IMR-90 (cell line): ENCODE results near the gene OR51A7. TPM values are rescaled to one million over a fixed set of nuclear protein-coding genes. Genes with fewer than 3 reads are reported as not detected.

Experiments used
- ATAC-seq: fragments of 200-7000 bp; cut with Tn5 transposase; 2 replicates; pipeline ENCODE4 v1.9.1; 2020; ENCODE audit warnings: low read depth, mild to moderate bottlenecking, moderate library complexity
- BruUV-seq: library from RNA; stranded (reverse); fragments of 400-500 nt; replicated peaks from 2 replicates; lab custom pipeline; 2021; lab: Mats Ljungman, UMichigan
- CTCF ChIA-PET: fragments of 300-600 bp; formaldehyde crosslinking; extraction: SDS; loops from one replicate; lab custom pipeline; 2021; ENCODE audit warnings: antibody characterized with exemption; lab: Yijun Ruan, JAX
- POLR2A ChIA-PET: fragments of 300-600 bp; sonication (Branson Sonifier 250); formaldehyde crosslinking; loops from one replicate; lab custom pipeline; 2022; ENCODE audit warnings: antibody characterized with exemption; ENCODE audit not compliant: unreplicated experiment; lab: Charles Lee
- DNase-seq: peaks from one replicate; pipeline ENCODE4 v3.0.0; 2013
- H2AFZ ChIP-seq: replicated peaks from 2 replicates; pipeline ENCODE3; 2013; ENCODE audit warnings: low read length, mild to moderate bottlenecking; ENCODE audit not compliant: poor library complexity
- H2AK5ac ChIP-seq: 2 replicates; pipeline ENCODE4 v1.6.1; 2013; ENCODE audit warnings: low read depth, low read length, inconsistent platforms
- H2AK9ac ChIP-seq: replicated peaks from 2 replicates; pipeline ENCODE3; 2013; ENCODE audit warnings: mild to moderate bottlenecking, low read depth, low read length, moderate library complexity; ENCODE audit not compliant: poor library complexity
- H2BK120ac ChIP-seq: 2 replicates; pipeline ENCODE4 v1.6.1; 2013; ENCODE audit warnings: low read depth, low read length, inconsistent platforms
- H2BK15ac ChIP-seq: 3 replicates; pipeline ENCODE4 v1.6.1; 2013; ENCODE audit warnings: low read depth, low read length, inconsistent platforms
- H2BK20ac ChIP-seq: 2 replicates; pipeline ENCODE4 v1.6.1; 2013; ENCODE audit warnings: low read depth, mild to moderate bottlenecking, inconsistent platforms, low read length, moderate library complexity
- H2BK5ac ChIP-seq: 2 replicates; pipeline ENCODE4 v1.6.1; 2013; ENCODE audit warnings: mild to moderate bottlenecking, low read depth, low read length, inconsistent platforms; ENCODE audit not compliant: poor library complexity, severe bottlenecking
- H3K14ac ChIP-seq: replicated peaks from 2 replicates; pipeline ENCODE4 v1.6.1; 2013; ENCODE audit warnings: low read depth, low read length, inconsistent platforms
- H3K18ac ChIP-seq: 2 replicates; pipeline ENCODE4 v1.6.1; 2013; ENCODE audit warnings: low read depth, low read length, control low read depth
- H3K23ac ChIP-seq: 2 replicates; pipeline ENCODE4 v1.6.1; 2013; ENCODE audit warnings: low read depth, low read length, inconsistent platforms
- H3K27ac ChIP-seq: 2 replicates; pipeline ENCODE4 v1.5.1; 2013; ENCODE audit warnings: mild to moderate bottlenecking, control low read depth, low read length; ENCODE audit not compliant: insufficient read depth
- H3K27me3 ChIP-seq: 2 replicates; pipeline ENCODE4 v1.6.1; 2013; ENCODE audit warnings: low read length; ENCODE audit not compliant: control insufficient read depth, insufficient read depth
- H3K36me3 ChIP-seq: 2 replicates; pipeline ENCODE4 v1.6.1; 2013; ENCODE audit warnings: low read length, mixed read lengths; ENCODE audit not compliant: control insufficient read depth, insufficient read depth
- H3K4ac ChIP-seq: 2 replicates; pipeline ENCODE4 v1.6.1; 2013; ENCODE audit warnings: low read depth, low read length, inconsistent platforms
- H3K4me1 ChIP-seq: 2 replicates; pipeline ENCODE4 v1.6.1; 2013; ENCODE audit warnings: low read length, mixed read lengths; ENCODE audit not compliant: control insufficient read depth, insufficient read depth
- H3K4me2 ChIP-seq: 2 replicates; pipeline ENCODE4 v1.6.1; 2013; ENCODE audit warnings: low read depth, mild to moderate bottlenecking, control low read depth, low read length, moderate library complexity
- H3K4me3 ChIP-seq: 2 replicates; pipeline ENCODE4 v1.5.1; 2013; ENCODE audit warnings: low read depth, mild to moderate bottlenecking, control low read depth, low read length, moderate library complexity; ENCODE audit not compliant: insufficient read depth
- H3K56ac ChIP-seq: 2 replicates; pipeline ENCODE4 v1.6.1; 2013; ENCODE audit warnings: low read length, inconsistent platforms; ENCODE audit not compliant: insufficient read depth; ENCODE audit errors: extremely low read depth
- H3K79me1 ChIP-seq, 2 experiments: 2 replicates each; pipeline ENCODE4 v1.6.1; 2013; ENCODE audit warnings: low read length in 2 of 2, inconsistent platforms in 1 of 2, low read depth in 1 of 2
- H3K9ac ChIP-seq: 2 replicates; pipeline ENCODE4 v1.6.1; 2013; ENCODE audit warnings: low read depth, low read length, control low read depth
- H3K9me1 ChIP-seq: 2 replicates; pipeline ENCODE4 v1.6.1; 2013; ENCODE audit warnings: low read length, inconsistent platforms; ENCODE audit not compliant: insufficient read depth
- H3K9me3 ChIP-seq: 2 replicates; pipeline ENCODE4 v1.6.1; 2013; ENCODE audit warnings: low read length; ENCODE audit not compliant: control insufficient read depth, insufficient read depth
- H4K20me1 ChIP-seq: 2 replicates; pipeline ENCODE4 v1.6.1; 2013; ENCODE audit warnings: low read length, inconsistent platforms; ENCODE audit not compliant: insufficient read depth
- H4K5ac ChIP-seq: 2 replicates; pipeline ENCODE4 v1.6.1; 2013; ENCODE audit warnings: mild to moderate bottlenecking, low read depth, low read length, control low read depth
- H4K8ac ChIP-seq, 2 experiments: 2 replicates each; pipeline ENCODE4 v1.6.1; 2013; ENCODE audit warnings: low read depth in 2 of 2, low read length in 2 of 2, control low read depth in 1 of 2, inconsistent platforms in 1 of 2
- H4K91ac ChIP-seq: 2 replicates; pipeline ENCODE4 v1.6.1; 2013; ENCODE audit warnings: low read depth, low read length, inconsistent platforms; ENCODE audit not compliant: insufficient read depth
- BHLHE40 ChIP-seq: fragments of 150-350 bp; IDR thresholded peaks from 2 replicates; pipeline ENCODE4 v1.6.1; 2016; ENCODE audit warnings: mild to moderate bottlenecking, low read depth, low read length
- CEBPB ChIP-seq: IDR thresholded peaks from 2 replicates; pipeline ENCODE4 v1.6.1; 2012; ENCODE audit warnings: low read depth, low read length, improper control_type of control experiment
- MAFK ChIP-seq: IDR thresholded peaks from 2 replicates; pipeline ENCODE4 v1.6.1; 2012; ENCODE audit warnings: low read depth, low read length, improper control_type of control experiment
- MXI1 ChIP-seq: IDR thresholded peaks from 2 replicates; pipeline ENCODE4 v1.6.1; 2012; ENCODE audit warnings: low read depth, mild to moderate bottlenecking, low read length, moderate library complexity, borderline replicate concordance
- NFE2L2 ChIP-seq: fragments of 150-350 bp; IDR thresholded peaks from 2 replicates; pipeline ENCODE4 v1.6.1; 2016; ENCODE audit warnings: low read depth, mild to moderate bottlenecking, low read length
- POLR2A ChIP-seq: IDR thresholded peaks from 2 replicates; pipeline ENCODE4 v1.6.1; 2012; ENCODE audit warnings: mild to moderate bottlenecking, low read depth, low read length
- RAD21 ChIP-seq: IDR thresholded peaks from 2 replicates; pipeline ENCODE4 v1.6.1; 2012; ENCODE audit warnings: low read length, improper control_type of control experiment
- RCOR1 ChIP-seq: IDR thresholded peaks from 2 replicates; pipeline ENCODE4 v1.6.1; 2012; ENCODE audit warnings: mild to moderate bottlenecking, low read length, improper control_type of control experiment; ENCODE audit not compliant: insufficient replicate concordance
- RFX5 ChIP-seq: IDR thresholded peaks from 2 replicates; pipeline ENCODE4 v1.8.0; 2012; ENCODE audit warnings: low read depth, mild to moderate bottlenecking, low read length, moderate library complexity
- SMC3 ChIP-seq: fragments of 150-350 bp; IDR thresholded peaks from 2 replicates; pipeline ENCODE4 v1.6.1; 2016; ENCODE audit warnings: low read depth, mild to moderate bottlenecking, antibody characterized with exemption, low read length, moderate library complexity
- USF2 ChIP-seq: fragments of 150-350 bp; IDR thresholded peaks from 2 replicates; pipeline ENCODE4 v1.6.1; 2017; ENCODE audit warnings: mild to moderate bottlenecking, antibody characterized with exemption, low read length, low read depth
- WGBS, 2 experiments: methylation state at CpG; one replicate each; pipeline versions ENCODE4 v1.1.5 to v1.1.7; 2013; ENCODE audit warnings: missing lambda C conversion rate in 2 of 2; ENCODE audit not compliant: insufficient read length in 1 of 2; ENCODE audit errors: extremely low coverage in 2 of 2; 5-methylcytosine and 5-hydroxymethylcytosine counted together
- dilution Hi-C: fragments of 300-500 bp; cut with HindIII; formaldehyde crosslinking; loops from one replicate; pipeline ENCODE4 v1.14.3; 2018; ENCODE audit warnings: low sequenced_read_pairs; ENCODE audit not compliant: unreplicated experiment
- in situ Hi-C: fragments of 300-500 bp; cut with MboI; formaldehyde crosslinking; loops from 3 replicates; pipeline ENCODE4 v1.14.3; 2019; ENCODE audit warnings: low sequenced_read_pairs, inconsistent platforms, mixed read lengths
- intact Hi-C: fragments of 100-400 bp; cut with micrococcal nuclease; formaldehyde crosslinking; loops from 2 replicates; pipeline ENCODE4 v1.10.0; 2022
- polyA plus RNA-seq, 3 experiments: library from polyadenylated mRNA; depleted of rRNA; stranded (reverse); fragments of >200 nt; gene quantifications; 2 replicates each; pipeline ENCODE4 v1.2.3, GENCODE V29; 2012; ENCODE audit warnings: low replicate concordance in 1 of 3
- total RNA-seq: library from RNA; depleted of rRNA; stranded (reverse); fragments of >200 nt; gene quantifications from 2 replicates; pipeline ENCODE4 v1.2.3, GENCODE V29; 2012
- TF ChIP-seq, protein P1 (sequence below): conservative IDR thresholded peaks from 2 replicates; pipeline ENCODE4 v1.5.1; 2012; ENCODE audit warnings: mild to moderate bottlenecking, low read depth, low read length, improper control_type of control experiment

Gene OR51A7
- total and polyA plus RNA-seq, 2 of the 4 experiments (the other 2 are of a cell fraction) = not detected

DNA sequence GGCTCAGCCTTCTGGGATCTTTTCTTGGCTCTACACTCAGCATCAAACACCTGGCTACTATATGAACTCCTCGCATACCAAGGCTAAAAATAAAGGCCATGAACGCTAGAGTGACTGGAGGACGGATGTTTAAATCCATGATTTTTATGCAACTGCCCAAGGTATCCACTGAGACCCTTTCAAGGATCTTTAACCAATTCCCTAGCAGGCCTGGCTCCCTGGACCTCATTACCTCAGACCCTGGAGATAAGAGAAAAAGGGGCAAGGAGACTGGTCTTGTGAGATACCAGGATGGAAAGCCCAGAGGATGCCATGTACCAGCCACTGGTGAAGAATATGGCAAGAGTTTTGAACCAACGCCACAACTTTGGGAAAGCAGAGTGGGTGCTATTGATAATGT, 15.7 kb downstream of the OR51A7 start, which contains the start of gene OR51G2:
TSS of gene OR51G2 (minus strand) at position 101 of the 400 bp plus-strand sequence. CDS start 3,687 bp downstream, outside the sequence.
- H3K18ac ChIP-seq = no peak within 1 kb of the TSS
- BruUV-seq = no TSS peak

More for the DNA sequence above, 15.7 kb downstream of the OR51A7 start, which contains the start of gene OR51G2:
- in situ Hi-C loops = no loop called here
- Histone ChIP-seq H3K4me3 (no peak within 1 kb of the TSS), H2BK15ac (no peak within 1 kb of the TSS), H3K4me2 (no peak within 1 kb of the TSS), H3K9me1 (no peaks in the 10 kb centered on the region), H2AFZ (no peak within 1 kb of the TSS), H4K5ac (no peak within 1 kb of the TSS), H2AK5ac (no peak within 1 kb of the TSS), H3K36me3 (no peaks in the 10 kb centered on the region), H3K9me3 (no peaks in the 10 kb centered on the region), H4K20me1 (no peaks in the 10 kb centered on the region), H3K23ac (no peak within 1 kb of the TSS), H3K9ac (no peak within 1 kb of the TSS), H4K91ac (no peak within 1 kb of the TSS), H2BK120ac (no peak within 1 kb of the TSS), H2BK5ac (no peak within 1 kb of the TSS), H3K27ac (no peak within 1 kb of the TSS), H3K14ac (no peak within 1 kb of the TSS), H3K4ac (no peak within 1 kb of the TSS), H2BK20ac (no peak within 1 kb of the TSS), H2AK9ac (no peak within 1 kb of the TSS), H3K4me1 (no peaks in the 10 kb centered on the region), H3K79me1 (no peaks in the 10 kb centered on the region), H3K56ac (no peak within 1 kb of the TSS), H4K8ac (no peak within 1 kb of the TSS), H3K27me3 (peaks cover 3% of the 10 kb centered on the region; the same call in 1 of the 2 replicates)
- WGBS, 2 experiments = no CpG with 5 or more reads among the region's 4 CpGs
- dilution Hi-C loops = no loop called here
- DNase-seq (no peak), ATAC-seq (no peak)
- intact Hi-C loops = no loop called here
- no peak for TF ChIP-seq SMC3
- no peak for TF ChIP-seq CEBPB
- no peak for TF ChIP-seq RFX5
- TF ChIP-seq NFE2L2 = no peak
- TF ChIP-seq MXI1 = no peak
- TF ChIP-seq, protein P1, sequence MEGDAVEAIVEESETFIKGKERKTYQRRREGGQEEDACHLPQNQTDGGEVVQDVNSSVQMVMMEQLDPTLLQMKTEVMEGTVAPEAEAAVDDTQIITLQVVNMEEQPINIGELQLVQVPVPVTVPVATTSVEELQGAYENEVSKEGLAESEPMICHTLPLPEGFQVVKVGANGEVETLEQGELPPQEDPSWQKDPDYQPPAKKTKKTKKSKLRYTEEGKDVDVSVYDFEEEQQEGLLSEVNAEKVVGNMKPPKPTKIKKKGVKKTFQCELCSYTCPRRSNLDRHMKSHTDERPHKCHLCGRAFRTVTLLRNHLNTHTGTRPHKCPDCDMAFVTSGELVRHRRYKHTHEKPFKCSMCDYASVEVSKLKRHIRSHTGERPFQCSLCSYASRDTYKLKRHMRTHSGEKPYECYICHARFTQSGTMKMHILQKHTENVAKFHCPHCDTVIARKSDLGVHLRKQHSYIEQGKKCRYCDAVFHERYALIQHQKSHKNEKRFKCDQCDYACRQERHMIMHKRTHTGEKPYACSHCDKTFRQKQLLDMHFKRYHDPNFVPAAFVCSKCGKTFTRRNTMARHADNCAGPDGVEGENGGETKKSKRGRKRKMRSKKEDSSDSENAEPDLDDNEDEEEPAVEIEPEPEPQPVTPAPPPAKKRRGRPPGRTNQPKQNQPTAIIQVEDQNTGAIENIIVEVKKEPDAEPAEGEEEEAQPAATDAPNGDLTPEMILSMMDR = no peak
- TF ChIP-seq BHLHE40 = no peak
- no peak for TF ChIP-seq RCOR1
- TF ChIP-seq USF2 = no peak
- no peak for TF ChIP-seq POLR2A
- TF ChIP-seq MAFK = no peak
- no peak for TF ChIP-seq RAD21
- ChIA-PET CTCF (no interaction called here), POLR2A (no interaction called here)
